Gastroesophageal sphincter (tissue), 3 donors: ENCODE data around the gene ATE1.

Experiments used
- EP300 ChIP-seq: sonication (generic); formaldehyde crosslinking; IDR thresholded peaks from one replicate; pipeline ENCODE4 v1.6.1; 2017; ENCODE audit warnings: antibody characterized with exemption, mild to moderate bottlenecking
- POLR2A ChIP-seq, 2 donors: fragments of 450-650 bp; IDR thresholded peaks; one replicate each; pipeline ENCODE4 v1.6.1; 2017; ENCODE audit warnings: antibody characterized with exemption in 2 of 2, mild to moderate bottlenecking in 2 of 2, moderate library complexity in 1 of 2
- POLR2AphosphoS5 ChIP-seq: sonication (generic); formaldehyde crosslinking; IDR thresholded peaks from one replicate; pipeline ENCODE4 v1.6.1; 2017; ENCODE audit warnings: antibody characterized with exemption
- TF ChIP-seq, protein P1 (sequence below), 4 experiments: fragments of 200-600 bp in 2 of 4; fragments of 450-650 bp in 2 of 4; sonication (generic) in 1 of 4; IDR thresholded peaks; one replicate each; pipeline ENCODE4 v1.5.1; 2017 to 2019; ENCODE audit warnings: antibody characterized with exemption in 4 of 4, mild to moderate bottlenecking in 2 of 4, moderate library complexity in 2 of 4

- TF ChIP-seq, protein P1, sequence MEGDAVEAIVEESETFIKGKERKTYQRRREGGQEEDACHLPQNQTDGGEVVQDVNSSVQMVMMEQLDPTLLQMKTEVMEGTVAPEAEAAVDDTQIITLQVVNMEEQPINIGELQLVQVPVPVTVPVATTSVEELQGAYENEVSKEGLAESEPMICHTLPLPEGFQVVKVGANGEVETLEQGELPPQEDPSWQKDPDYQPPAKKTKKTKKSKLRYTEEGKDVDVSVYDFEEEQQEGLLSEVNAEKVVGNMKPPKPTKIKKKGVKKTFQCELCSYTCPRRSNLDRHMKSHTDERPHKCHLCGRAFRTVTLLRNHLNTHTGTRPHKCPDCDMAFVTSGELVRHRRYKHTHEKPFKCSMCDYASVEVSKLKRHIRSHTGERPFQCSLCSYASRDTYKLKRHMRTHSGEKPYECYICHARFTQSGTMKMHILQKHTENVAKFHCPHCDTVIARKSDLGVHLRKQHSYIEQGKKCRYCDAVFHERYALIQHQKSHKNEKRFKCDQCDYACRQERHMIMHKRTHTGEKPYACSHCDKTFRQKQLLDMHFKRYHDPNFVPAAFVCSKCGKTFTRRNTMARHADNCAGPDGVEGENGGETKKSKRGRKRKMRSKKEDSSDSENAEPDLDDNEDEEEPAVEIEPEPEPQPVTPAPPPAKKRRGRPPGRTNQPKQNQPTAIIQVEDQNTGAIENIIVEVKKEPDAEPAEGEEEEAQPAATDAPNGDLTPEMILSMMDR (IDR thresholded peaks at IDR 0.05): no peak
- TF ChIP-seq POLR2A (IDR thresholded peaks at IDR 0.05): no peak
- TF ChIP-seq EP300: no peak
- no peak for TF ChIP-seq POLR2AphosphoS5
Measured at GRCh38 chr10:121830101-121830500, 97.7 kb downstream of the ATE1 start.
